H1 (cell line): ENCODE data around the gene RTF2. TPM values are rescaled to one million over a fixed set of nuclear protein-coding genes. Genes with fewer than 3 reads are reported as not detected.

ENCODE experiments used
- EP300 ChIP-seq, 2 experiments: IDR thresholded peaks; 1 replicate in 1 of 2; 2 replicates in 1 of 2; pipeline ENCODE4 v1.6.1; 2011 to 2012; ENCODE audit warnings: low read depth in 2 of 2, low read length in 2 of 2, mild to moderate bottlenecking in 2 of 2, borderline replicate concordance in 1 of 2, inconsistent platforms in 1 of 2, moderate library complexity in 1 of 2
- MAFK ChIP-seq: IDR thresholded peaks from 2 replicates; pipeline ENCODE4 v1.6.1; 2012; ENCODE audit warnings: low read depth, mild to moderate bottlenecking, improper control_type of control experiment, low read length
- polyA plus RNA-seq, 7 experiments: library from polyadenylated mRNA; depleted of rRNA in 3 of 7; stranded (reverse) in 5 of 7; unstranded in 2 of 7; fragments of >200 nt in 5 of 7; fragments of 200-250 nt in 2 of 7; gene quantifications; 1 replicate in 5 of 7; 2 replicates in 1 of 7; 4 replicates in 1 of 7; pipeline versions ENCODE4 v1.2.1 to v1.2.3, GENCODE V29; 2011 to 2013; ENCODE audit warnings: missing spikeins in 2 of 7, mixed read lengths in 2 of 7
- total RNA-seq: library from RNA; stranded (reverse); fragmentation: NEBNext Ultra II Directional; extraction: Animal tissue kit (Norgen Biotek cat#: 25700); gene quantifications from 2 replicates; pipeline ENCODE4 v1.2.1, GENCODE V29; 2021

The RTF2 gene
- total and polyA plus RNA-seq, 2 of the 8 experiments (the other 6 are each of a cell fraction or from before 2014, with no cell fraction given) = 33.9 to 51.2 TPM

DNA sequence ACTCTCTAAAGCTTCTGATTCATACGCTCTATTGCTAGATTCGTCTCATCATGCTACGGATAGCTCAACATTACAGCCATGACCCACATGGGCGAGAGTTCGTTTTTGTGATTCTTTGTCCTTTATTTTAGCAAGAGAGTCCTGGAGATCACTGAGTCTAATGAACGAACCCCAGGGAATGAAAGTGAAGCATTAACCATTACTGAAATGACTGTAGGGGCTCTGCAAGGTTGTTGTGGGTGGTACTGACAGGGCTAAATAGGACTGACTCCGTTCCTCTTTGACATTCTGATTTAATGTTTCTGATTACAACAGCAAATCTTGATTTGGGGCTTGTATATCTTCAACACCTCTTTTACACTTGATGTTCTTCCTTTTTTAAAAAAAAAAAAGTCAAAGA, 13.7 kb upstream of the RTF2 start (continued):
- TF ChIP-seq EP300 (IDR thresholded peaks at IDR 0.05; ENCODE audit: borderline replicate concordance in 1 of 2, low read depth in 2 of 2, low read length in 2 of 2) (no peak), MAFK (no peak)
